Measurements from ENCODE around the gene PSMB2. TPM values are rescaled to one million over a fixed set of nuclear protein-coding genes. Genes with fewer than 3 reads are reported as not detected.

Gene PSMB2
- total RNA-seq, 1 experiment from 2014 or later: 59.9 TPM

GRCh38 chr1:35640380-35641232 lies 720 bp downstream of the PSMB2 start:
- ChIA-PET POLR2A (no interaction called here), CTCF (no interaction called here)
- Mint-ChIP-seq H3K9me3 (ENCODE audit: unreplicated experiment) (no peaks in the 10 kb centered on the region), H3K27me3 (ENCODE audit: insufficient read depth, unreplicated experiment) (no peaks in the 10 kb centered on the region), H3K4me3 (ENCODE audit: unreplicated experiment) (peak overlapping the region; percentile 98), H3K4me1 (ENCODE audit: low read depth, unreplicated experiment) (peaks cover 6% of the 10 kb centered on the region), H3K36me3 (ENCODE audit: insufficient read depth, unreplicated experiment) (peaks cover 18% of the 10 kb centered on the region), H3K27ac (ENCODE audit: unreplicated experiment) (peak overlapping the region; percentile 98)
- Histone ChIP-seq H3K4me3 (ENCODE audit: low read depth, low read length) (peak overlapping the region; percentile 80), H3K36me3 (ENCODE audit: control insufficient read depth, insufficient read depth, low read length) (no peaks in the 10 kb centered on the region), H3K4me1 (peaks cover 7% of the 10 kb centered on the region; the same call in 1 of the 2 replicates), H3K9me3 (no peaks in the 10 kb centered on the region), H3K27me3 (replicated peaks; ENCODE audit: control insufficient read depth, insufficient read depth, low read length) (no peaks in the 10 kb centered on the region)
- TF ChIP-seq, protein P1, sequence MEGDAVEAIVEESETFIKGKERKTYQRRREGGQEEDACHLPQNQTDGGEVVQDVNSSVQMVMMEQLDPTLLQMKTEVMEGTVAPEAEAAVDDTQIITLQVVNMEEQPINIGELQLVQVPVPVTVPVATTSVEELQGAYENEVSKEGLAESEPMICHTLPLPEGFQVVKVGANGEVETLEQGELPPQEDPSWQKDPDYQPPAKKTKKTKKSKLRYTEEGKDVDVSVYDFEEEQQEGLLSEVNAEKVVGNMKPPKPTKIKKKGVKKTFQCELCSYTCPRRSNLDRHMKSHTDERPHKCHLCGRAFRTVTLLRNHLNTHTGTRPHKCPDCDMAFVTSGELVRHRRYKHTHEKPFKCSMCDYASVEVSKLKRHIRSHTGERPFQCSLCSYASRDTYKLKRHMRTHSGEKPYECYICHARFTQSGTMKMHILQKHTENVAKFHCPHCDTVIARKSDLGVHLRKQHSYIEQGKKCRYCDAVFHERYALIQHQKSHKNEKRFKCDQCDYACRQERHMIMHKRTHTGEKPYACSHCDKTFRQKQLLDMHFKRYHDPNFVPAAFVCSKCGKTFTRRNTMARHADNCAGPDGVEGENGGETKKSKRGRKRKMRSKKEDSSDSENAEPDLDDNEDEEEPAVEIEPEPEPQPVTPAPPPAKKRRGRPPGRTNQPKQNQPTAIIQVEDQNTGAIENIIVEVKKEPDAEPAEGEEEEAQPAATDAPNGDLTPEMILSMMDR (IDR thresholded peaks at IDR 0.05; ENCODE audit: insufficient read depth in 1 of 2, low read depth in 1 of 2, low read length in 1 of 2, severe bottlenecking in 1 of 2, unreplicated experiment in 1 of 2): no peak
- peak in 1 of 2 experiments; percentile 1 for DNase-seq
- intact Hi-C loops (cut with micrococcal nuclease; ENCODE audit: unreplicated experiment): loop anchor here (5.0 kb wide), 1 partner anchor 77 kb away; the partner anchor contains the start of gene C1orf216
- TSS peak; percentile 42 for BruUV-seq (replicated peaks)

- intact Hi-C loops (cut with micrococcal nuclease; ENCODE audit: unreplicated experiment): no loop called here
- peaks cover 6% of the 10 kb centered on the region for H3K4me1 Mint-ChIP-seq (ENCODE audit: low read depth, unreplicated experiment)
- TF ChIP-seq, protein P1 (IDR thresholded peaks at IDR 0.05; ENCODE audit: insufficient read depth in 1 of 2, low read depth in 1 of 2, low read length in 1 of 2, severe bottlenecking in 1 of 2, unreplicated experiment in 1 of 2): no peak
- H3K9me3 ChIP-seq: no peaks in the 10 kb centered on the region
- H3K9me3 Mint-ChIP-seq (ENCODE audit: unreplicated experiment): no peaks in the 10 kb centered on the region
- BruUV-seq (replicated peaks): no TSS peak
- H3K27me3 ChIP-seq (replicated peaks; ENCODE audit: control insufficient read depth, insufficient read depth, low read length): no peaks in the 10 kb centered on the region
- H3K36me3 ChIP-seq (ENCODE audit: control insufficient read depth, insufficient read depth, low read length): no peaks in the 10 kb centered on the region
- H3K4me3 ChIP-seq (ENCODE audit: low read depth, low read length): no peak overlapping the region
- no peak for DNase-seq
- CTCF ChIA-PET: interaction anchor here (0.6 kb wide), 1 partner anchor 73 kb away, joined by 3 read pairs; no protein-coding TSS in a partner anchor
- H3K4me3 Mint-ChIP-seq (ENCODE audit: unreplicated experiment): peak overlapping the region; percentile 19
- peaks cover 7% of the 10 kb centered on the region; the same call in 1 of the 2 replicates for H3K4me1 ChIP-seq
- peaks cover 39% of the 10 kb centered on the region for H3K36me3 Mint-ChIP-seq (ENCODE audit: insufficient read depth, unreplicated experiment)
- no peak overlapping the region for H3K27ac Mint-ChIP-seq (ENCODE audit: unreplicated experiment)
- H3K27me3 Mint-ChIP-seq (ENCODE audit: insufficient read depth, unreplicated experiment): no peaks in the 10 kb centered on the region
- POLR2A ChIA-PET: no interaction called here
Measured at GRCh38 chr1:35637401-35637809, 3.9 kb downstream of the PSMB2 start.

DNA sequence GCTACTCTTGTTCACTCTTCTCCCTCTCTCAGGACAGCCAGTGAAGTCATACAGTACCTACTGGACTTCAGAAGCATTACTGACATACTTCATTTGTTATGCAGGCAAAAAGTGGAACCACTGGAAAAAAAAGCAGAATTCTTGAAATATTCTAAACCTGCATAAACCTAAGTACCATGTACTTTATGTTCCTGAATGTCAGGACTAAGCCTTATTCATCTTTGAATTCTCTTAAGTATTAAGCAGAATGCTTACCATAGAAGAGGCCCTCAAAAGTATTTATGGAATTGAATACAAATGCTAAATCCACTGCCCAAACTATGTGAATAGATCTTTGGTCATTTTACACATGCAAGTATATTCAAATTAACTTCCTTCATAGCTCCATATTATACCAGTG lies 7.8 kb downstream of the PSMB2 start:
- TF ChIP-seq, protein P1 (IDR thresholded peaks at IDR 0.05; ENCODE audit: insufficient read depth in 1 of 2, low read depth in 1 of 2, low read length in 1 of 2, severe bottlenecking in 1 of 2, unreplicated experiment in 1 of 2): no peak
- no peak for DNase-seq
- Mint-ChIP-seq H3K27me3 (ENCODE audit: insufficient read depth, unreplicated experiment) (no peaks in the 10 kb centered on the region), H3K4me1 (ENCODE audit: low read depth, unreplicated experiment) (peaks cover 6% of the 10 kb centered on the region), H3K4me3 (ENCODE audit: unreplicated experiment) (no peak overlapping the region), H3K36me3 (ENCODE audit: insufficient read depth, unreplicated experiment) (peaks cover 60% of the 10 kb centered on the region), H3K9me3 (ENCODE audit: unreplicated experiment) (no peaks in the 10 kb centered on the region), H3K27ac (ENCODE audit: unreplicated experiment) (no peak overlapping the region)
- Histone ChIP-seq H3K4me1 (peaks cover 7% of the 10 kb centered on the region; the same call in 1 of the 2 replicates), H3K36me3 (ENCODE audit: control insufficient read depth, insufficient read depth, low read length) (no peaks in the 10 kb centered on the region), H3K4me3 (ENCODE audit: low read depth, low read length) (no peak overlapping the region), H3K9me3 (no peaks in the 10 kb centered on the region), H3K27me3 (replicated peaks; ENCODE audit: control insufficient read depth, insufficient read depth, low read length) (no peaks in the 10 kb centered on the region)
- POLR2A ChIA-PET: no interaction called here
- intact Hi-C loops (cut with micrococcal nuclease; ENCODE audit: unreplicated experiment): no loop called here
- no TSS peak for BruUV-seq (replicated peaks)
- CTCF ChIA-PET: no interaction called here
